ENCODE results near the gene KCTD1. TPM values are rescaled to one million over a fixed set of nuclear protein-coding genes. Genes with fewer than 3 reads are reported as not detected.

The KCTD1 gene
- total and polyA plus RNA-seq, 10 of the 15 experiments (the other 5 are each of a cell fraction or from before 2014, with no cell fraction given) = 1.5 to 13.4 (median 5.5) TPM

DNA sequence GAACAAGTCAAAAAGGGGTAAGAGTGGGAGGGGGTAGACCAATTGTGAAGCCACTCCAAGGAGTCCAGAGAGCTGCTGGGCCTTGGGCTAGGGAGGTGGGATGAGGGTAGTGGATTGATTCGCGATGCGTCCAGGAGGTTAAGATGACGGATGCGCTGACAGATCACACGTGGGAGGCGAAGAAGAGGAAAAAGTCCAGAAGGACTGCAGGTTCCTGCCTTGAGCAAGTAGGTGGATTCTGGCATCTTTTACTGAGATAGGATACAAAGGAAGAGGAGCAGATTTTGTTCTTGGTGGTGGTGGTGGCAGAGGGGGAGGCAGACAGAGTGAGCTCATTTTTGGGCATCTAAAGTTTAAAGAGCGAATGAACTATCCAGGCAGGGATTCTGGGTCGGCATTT is 76.5 kb downstream of the KCTD1 start:
- no peak for DNase-seq (ENCODE audit: low read depth, low spot score)
- WGBS (ENCODE audit: insufficient coverage, insufficient replicate concordance, low lambda C conversion rate, missing lambda C conversion rate) = 89% methylated on average over 9 of the region's 9 CpGs
- FAIRE-seq = no peak
- peaks cover 18% of the 10 kb centered on the region for H3K4me1 ChIP-seq (ENCODE audit: control insufficient read depth, insufficient read depth, low read length)
- BruUV-seq (replicated peaks) = no TSS peak
- intact Hi-C loops (cut with micrococcal nuclease; ENCODE audit: unreplicated experiment) = loop anchor here (5.0 kb wide), 1 partner anchor 70 kb away; no protein-coding TSS in a partner anchor
- in situ Hi-C loops (cut with MboI) = no loop called here
- no peak overlapping the region for H3K27ac ChIP-seq (ENCODE audit: control insufficient read depth, insufficient read depth)
- H3K9ac ChIP-seq (ENCODE audit: control insufficient read depth, insufficient read depth, low read length) = no peak overlapping the region
- H4K20me1 ChIP-seq (ENCODE audit: control insufficient read depth, insufficient read depth) = no peaks in the 10 kb centered on the region
- ChIA-PET SMC1A (ENCODE audit: uncharacterized antibody, unreplicated experiment) (interaction anchor here (1.1 to 1.7 kb wide), 4 partner anchors 10 to 33 kb away, joined by 3 to 4 read pairs (median 3); no protein-coding TSS in a partner anchor), POLR2A (no interaction called here), RAD21 (ENCODE audit: unreplicated experiment) (interaction anchor here (1.0 kb wide), 2 partner anchors 15 to 75 kb away, joined by 3 to 4 read pairs; no protein-coding TSS in a partner anchor), CTCF (interaction anchor here (0.9 to 1.0 kb wide), 2 partner anchors 9 to 21 kb away, joined by 3 to 5 read pairs; no protein-coding TSS in a partner anchor)
- no peaks in the 10 kb centered on the region for H3K9me3 ChIP-seq (replicated peaks; ENCODE audit: control insufficient read depth, insufficient read depth, low read length)
- H3K4me3 ChIP-seq = no peak overlapping the region
- no peaks in the 10 kb centered on the region for H3K27me3 ChIP-seq (replicated peaks in 1 of 2; ENCODE audit: control insufficient read depth in 2 of 2, insufficient read depth in 2 of 2, low read length in 1 of 2)
- ATAC-seq = no peak
- H3K36me3 ChIP-seq (ENCODE audit: control insufficient read depth in 2 of 2, insufficient read depth in 2 of 2, low read length in 1 of 2) = no peaks in the 10 kb centered on the region
- H3K4me2 ChIP-seq (ENCODE audit: control insufficient read depth, insufficient read depth) = no peak overlapping the region
- no peaks in the 10 kb centered on the region for H3K79me2 ChIP-seq (ENCODE audit: control insufficient read depth, insufficient read depth, low read length)
- no peak overlapping the region for H2AFZ ChIP-seq (ENCODE audit: control insufficient read depth, low read depth, low read length)
- TF ChIP-seq, protein P1, sequence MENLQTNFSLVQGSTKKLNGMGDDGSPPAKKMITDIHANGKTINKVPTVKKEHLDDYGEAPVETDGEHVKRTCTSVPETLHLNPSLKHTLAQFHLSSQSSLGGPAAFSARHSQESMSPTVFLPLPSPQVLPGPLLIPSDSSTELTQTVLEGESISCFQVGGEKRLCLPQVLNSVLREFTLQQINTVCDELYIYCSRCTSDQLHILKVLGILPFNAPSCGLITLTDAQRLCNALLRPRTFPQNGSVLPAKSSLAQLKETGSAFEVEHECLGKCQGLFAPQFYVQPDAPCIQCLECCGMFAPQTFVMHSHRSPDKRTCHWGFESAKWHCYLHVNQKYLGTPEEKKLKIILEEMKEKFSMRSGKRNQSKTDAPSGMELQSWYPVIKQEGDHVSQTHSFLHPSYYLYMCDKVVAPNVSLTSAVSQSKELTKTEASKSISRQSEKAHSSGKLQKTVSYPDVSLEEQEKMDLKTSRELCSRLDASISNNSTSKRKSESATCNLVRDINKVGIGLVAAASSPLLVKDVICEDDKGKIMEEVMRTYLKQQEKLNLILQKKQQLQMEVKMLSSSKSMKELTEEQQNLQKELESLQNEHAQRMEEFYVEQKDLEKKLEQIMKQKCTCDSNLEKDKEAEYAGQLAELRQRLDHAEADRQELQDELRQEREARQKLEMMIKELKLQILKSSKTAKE (IDR thresholded peaks at IDR 0.05; ENCODE audit: low read depth, poor library complexity, severe bottlenecking) = no peak
- TF ChIP-seq SIN3A (IDR thresholded peaks at IDR 0.05; ENCODE audit: low read depth, low read length) (no peak), BMI1 (IDR thresholded peaks at IDR 0.05; ENCODE audit: borderline replicate concordance) (no peak), SRF (IDR thresholded peaks at IDR 0.05; ENCODE audit: low read depth in 2 of 2, low read length in 2 of 2) (no peak), SMARCA5 (IDR thresholded peaks at IDR 0.05) (no peak), TCF3 (IDR thresholded peaks at IDR 0.05; ENCODE audit: borderline replicate concordance, insufficient read depth, low read depth, low read length) (no peak), IKZF1 (conservative IDR thresholded peaks at IDR 0.05) (no peak), FOXM1 (IDR thresholded peaks at IDR 0.05; ENCODE audit: low read depth, low read length) (no peak), POLR2A (IDR thresholded peaks at IDR 0.05; ENCODE audit: low read depth, low read length) (no peak), ATF7 (IDR thresholded peaks at IDR 0.05; ENCODE audit: low read depth) (no peak), KDM1A (IDR thresholded peaks at IDR 0.05; ENCODE audit: borderline replicate concordance) (no peak), CHD2 (IDR thresholded peaks at IDR 0.05; ENCODE audit: borderline replicate concordance, low read depth, low read length) (no peak)
- TF ChIP-seq, protein P2, sequence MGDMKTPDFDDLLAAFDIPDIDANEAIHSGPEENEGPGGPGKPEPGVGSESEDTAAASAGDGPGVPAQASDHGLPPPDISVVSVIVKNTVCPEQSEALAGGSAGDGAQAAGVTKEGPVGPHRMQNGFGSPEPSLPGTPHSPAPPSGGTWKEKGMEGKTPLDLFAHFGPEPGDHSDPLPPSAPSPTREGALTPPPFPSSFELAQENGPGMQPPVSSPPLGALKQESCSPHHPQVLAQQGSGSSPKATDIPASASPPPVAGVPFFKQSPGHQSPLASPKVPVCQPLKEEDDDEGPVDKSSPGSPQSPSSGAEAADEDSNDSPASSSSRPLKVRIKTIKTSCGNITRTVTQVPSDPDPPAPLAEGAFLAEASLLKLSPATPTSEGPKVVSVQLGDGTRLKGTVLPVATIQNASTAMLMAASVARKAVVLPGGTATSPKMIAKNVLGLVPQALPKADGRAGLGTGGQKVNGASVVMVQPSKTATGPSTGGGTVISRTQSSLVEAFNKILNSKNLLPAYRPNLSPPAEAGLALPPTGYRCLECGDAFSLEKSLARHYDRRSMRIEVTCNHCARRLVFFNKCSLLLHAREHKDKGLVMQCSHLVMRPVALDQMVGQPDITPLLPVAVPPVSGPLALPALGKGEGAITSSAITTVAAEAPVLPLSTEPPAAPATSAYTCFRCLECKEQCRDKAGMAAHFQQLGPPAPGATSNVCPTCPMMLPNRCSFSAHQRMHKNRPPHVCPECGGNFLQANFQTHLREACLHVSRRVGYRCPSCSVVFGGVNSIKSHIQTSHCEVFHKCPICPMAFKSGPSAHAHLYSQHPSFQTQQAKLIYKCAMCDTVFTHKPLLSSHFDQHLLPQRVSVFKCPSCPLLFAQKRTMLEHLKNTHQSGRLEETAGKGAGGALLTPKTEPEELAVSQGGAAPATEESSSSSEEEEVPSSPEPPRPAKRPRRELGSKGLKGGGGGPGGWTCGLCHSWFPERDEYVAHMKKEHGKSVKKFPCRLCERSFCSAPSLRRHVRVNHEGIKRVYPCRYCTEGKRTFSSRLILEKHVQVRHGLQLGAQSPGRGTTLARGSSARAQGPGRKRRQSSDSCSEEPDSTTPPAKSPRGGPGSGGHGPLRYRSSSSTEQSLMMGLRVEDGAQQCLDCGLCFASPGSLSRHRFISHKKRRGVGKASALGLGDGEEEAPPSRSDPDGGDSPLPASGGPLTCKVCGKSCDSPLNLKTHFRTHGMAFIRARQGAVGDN (IDR thresholded peaks at IDR 0.05) = no peak
- TF ChIP-seq, protein P3, sequence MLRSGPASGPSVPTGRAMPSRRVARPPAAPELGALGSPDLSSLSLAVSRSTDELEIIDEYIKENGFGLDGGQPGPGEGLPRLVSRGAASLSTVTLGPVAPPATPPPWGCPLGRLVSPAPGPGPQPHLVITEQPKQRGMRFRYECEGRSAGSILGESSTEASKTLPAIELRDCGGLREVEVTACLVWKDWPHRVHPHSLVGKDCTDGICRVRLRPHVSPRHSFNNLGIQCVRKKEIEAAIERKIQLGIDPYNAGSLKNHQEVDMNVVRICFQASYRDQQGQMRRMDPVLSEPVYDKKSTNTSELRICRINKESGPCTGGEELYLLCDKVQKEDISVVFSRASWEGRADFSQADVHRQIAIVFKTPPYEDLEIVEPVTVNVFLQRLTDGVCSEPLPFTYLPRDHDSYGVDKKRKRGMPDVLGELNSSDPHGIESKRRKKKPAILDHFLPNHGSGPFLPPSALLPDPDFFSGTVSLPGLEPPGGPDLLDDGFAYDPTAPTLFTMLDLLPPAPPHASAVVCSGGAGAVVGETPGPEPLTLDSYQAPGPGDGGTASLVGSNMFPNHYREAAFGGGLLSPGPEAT (IDR thresholded peaks at IDR 0.05; ENCODE audit: low read depth) = no peak
- TF ChIP-seq, protein P4, sequence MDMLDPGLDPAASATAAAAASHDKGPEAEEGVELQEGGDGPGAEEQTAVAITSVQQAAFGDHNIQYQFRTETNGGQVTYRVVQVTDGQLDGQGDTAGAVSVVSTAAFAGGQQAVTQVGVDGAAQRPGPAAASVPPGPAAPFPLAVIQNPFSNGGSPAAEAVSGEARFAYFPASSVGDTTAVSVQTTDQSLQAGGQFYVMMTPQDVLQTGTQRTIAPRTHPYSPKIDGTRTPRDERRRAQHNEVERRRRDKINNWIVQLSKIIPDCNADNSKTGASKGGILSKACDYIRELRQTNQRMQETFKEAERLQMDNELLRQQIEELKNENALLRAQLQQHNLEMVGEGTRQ (IDR thresholded peaks at IDR 0.05; ENCODE audit: borderline replicate concordance, low read depth, low read length) = no peak
- TF ChIP-seq, protein P5, sequence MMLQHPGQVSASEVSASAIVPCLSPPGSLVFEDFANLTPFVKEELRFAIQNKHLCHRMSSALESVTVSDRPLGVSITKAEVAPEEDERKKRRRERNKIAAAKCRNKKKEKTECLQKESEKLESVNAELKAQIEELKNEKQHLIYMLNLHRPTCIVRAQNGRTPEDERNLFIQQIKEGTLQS (IDR thresholded peaks at IDR 0.05; ENCODE audit: borderline replicate concordance, extremely low read depth, low read depth, low read length) = no peak
